Osteocyte (in vitro differentiated cells): ENCODE measurements around the gene DNM3. TPM values are rescaled to one million over a fixed set of nuclear protein-coding genes. Genes with fewer than 3 reads are reported as not detected.

Source experiments
- DNase-seq: peaks from one replicate; pipeline ENCODE4 v3.0.0; 2021; ENCODE audit warnings: mixed read lengths; ENCODE audit not compliant: unreplicated experiment; ENCODE audit errors: extremely low spot score
- H3K27ac Mint-ChIP-seq: one replicate; pipeline ENCODE4 v1.8.0; 2021; ENCODE audit warnings: mild to moderate bottlenecking, mixed read lengths; ENCODE audit not compliant: unreplicated experiment
- H3K27me3 Mint-ChIP-seq: one replicate; pipeline ENCODE4 v1.8.0; 2021; ENCODE audit warnings: mixed read lengths; ENCODE audit not compliant: unreplicated experiment
- H3K36me3 Mint-ChIP-seq: one replicate; pipeline ENCODE4 v1.8.0; 2021; ENCODE audit warnings: mixed read lengths; ENCODE audit not compliant: unreplicated experiment
- H3K4me1 Mint-ChIP-seq: one replicate; pipeline ENCODE4 v1.8.0; 2021; ENCODE audit warnings: mixed read lengths; ENCODE audit not compliant: unreplicated experiment
- H3K4me3 Mint-ChIP-seq: one replicate; pipeline ENCODE4 v1.8.0; 2021; ENCODE audit warnings: mild to moderate bottlenecking, moderate library complexity, mixed read lengths; ENCODE audit not compliant: unreplicated experiment
- H3K9me3 Mint-ChIP-seq: one replicate; pipeline ENCODE4 v1.8.0; 2021; ENCODE audit warnings: mixed read lengths; ENCODE audit not compliant: unreplicated experiment
- total RNA-seq: library from RNA; stranded (reverse); gene quantifications from 2 replicates; pipeline ENCODE4 v1.2.1, GENCODE V29; 2021
- TF ChIP-seq, protein P1 (sequence below): fragments of 200-600 bp; sonication (generic); IDR thresholded peaks from 2 replicates; pipeline ENCODE4 v1.5.0; 2021; ENCODE audit warnings: antibody characterized with exemption, mild to moderate bottlenecking, moderate library complexity

The DNM3 gene
- total RNA-seq, 1 donor from 2014 or later: 3.7 TPM

DNA sequence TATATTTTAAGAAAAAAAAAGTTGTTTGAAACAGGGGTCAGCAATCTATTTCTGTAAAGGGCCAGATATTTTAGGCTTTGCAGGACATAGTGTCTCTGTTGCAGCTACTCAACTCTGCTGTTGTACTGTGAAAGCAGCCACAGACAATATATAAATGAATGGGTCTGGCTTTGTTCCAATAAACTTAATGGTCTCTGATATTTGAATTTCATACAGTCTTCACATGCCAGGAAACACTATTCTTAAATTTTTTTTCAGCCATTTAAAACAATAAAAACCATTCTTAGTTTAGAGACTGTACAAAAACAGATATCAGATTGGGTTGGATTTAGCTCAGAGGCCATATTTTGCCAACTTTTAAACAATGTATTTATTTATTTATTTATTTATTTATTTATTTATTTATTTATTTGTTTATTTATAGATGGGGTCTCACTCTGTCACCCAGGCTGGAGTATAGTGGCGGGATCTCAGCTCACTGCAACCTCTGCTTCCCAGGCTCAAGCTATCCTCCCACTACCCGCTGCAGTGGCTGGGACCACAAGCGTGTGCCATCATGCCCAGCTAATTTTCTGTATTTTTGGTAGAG is 102.8 kb downstream of the DNM3 start:
- Mint-ChIP-seq H3K4me3 (no peak overlapping the region), H3K36me3 (no peaks in the 10 kb centered on the region), H3K4me1 (no peaks in the 10 kb centered on the region), H3K27me3 (peaks cover 34% of the 10 kb centered on the region), H3K9me3 (no peaks in the 10 kb centered on the region), H3K27ac (no peak overlapping the region)
- DNase-seq: no peak
- TF ChIP-seq, protein P1, sequence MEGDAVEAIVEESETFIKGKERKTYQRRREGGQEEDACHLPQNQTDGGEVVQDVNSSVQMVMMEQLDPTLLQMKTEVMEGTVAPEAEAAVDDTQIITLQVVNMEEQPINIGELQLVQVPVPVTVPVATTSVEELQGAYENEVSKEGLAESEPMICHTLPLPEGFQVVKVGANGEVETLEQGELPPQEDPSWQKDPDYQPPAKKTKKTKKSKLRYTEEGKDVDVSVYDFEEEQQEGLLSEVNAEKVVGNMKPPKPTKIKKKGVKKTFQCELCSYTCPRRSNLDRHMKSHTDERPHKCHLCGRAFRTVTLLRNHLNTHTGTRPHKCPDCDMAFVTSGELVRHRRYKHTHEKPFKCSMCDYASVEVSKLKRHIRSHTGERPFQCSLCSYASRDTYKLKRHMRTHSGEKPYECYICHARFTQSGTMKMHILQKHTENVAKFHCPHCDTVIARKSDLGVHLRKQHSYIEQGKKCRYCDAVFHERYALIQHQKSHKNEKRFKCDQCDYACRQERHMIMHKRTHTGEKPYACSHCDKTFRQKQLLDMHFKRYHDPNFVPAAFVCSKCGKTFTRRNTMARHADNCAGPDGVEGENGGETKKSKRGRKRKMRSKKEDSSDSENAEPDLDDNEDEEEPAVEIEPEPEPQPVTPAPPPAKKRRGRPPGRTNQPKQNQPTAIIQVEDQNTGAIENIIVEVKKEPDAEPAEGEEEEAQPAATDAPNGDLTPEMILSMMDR: no peak

DNA sequence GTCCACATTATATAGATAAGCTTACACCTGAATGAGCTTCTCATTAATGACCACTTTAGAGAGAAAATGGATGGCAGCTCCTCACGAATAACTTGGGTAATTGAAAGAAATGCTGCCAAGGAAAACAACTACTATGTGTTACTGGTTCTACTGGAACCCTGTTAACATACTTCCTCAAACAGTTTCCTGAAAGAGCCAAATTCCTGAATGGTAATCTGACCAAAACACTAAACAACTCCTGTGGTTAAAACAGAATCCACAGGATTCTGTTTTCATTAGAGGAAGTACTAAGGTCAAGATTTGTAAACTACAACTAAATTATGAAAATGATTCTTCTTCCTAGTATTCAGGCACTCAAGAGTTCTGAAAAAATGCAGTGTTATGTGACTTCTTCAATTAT is 107.2 kb downstream of the DNM3 start:
- Mint-ChIP-seq H3K36me3 (no peaks in the 10 kb centered on the region), H3K4me1 (no peaks in the 10 kb centered on the region), H3K27me3 (peaks cover 26% of the 10 kb centered on the region), H3K27ac (no peak overlapping the region), H3K9me3 (no peaks in the 10 kb centered on the region), H3K4me3 (no peak overlapping the region)
- DNase-seq: no peak
- TF ChIP-seq, protein P1: no peak

DNA sequence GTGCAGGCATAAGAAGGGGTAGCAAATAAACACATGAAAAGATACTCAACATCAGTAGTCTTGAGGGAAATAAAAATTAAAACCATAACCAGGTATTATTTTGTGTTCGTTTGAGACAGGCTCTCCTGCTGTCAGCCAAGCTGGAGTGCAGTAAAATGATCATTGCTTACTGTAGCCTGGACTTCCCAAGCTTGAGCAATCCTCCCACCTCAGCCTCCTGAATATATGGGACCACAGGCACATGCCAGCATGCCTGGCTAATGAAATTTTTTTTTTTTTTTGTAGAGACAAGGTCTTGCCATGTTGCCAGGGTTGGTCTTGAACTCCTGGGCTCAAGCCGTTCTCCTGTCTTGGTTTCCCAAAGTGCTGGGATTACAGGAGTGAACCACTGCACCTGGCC is 108.0 kb downstream of the DNM3 start:
- H3K27me3 Mint-ChIP-seq: peaks cover 34% of the 10 kb centered on the region
- H3K9me3 Mint-ChIP-seq: no peaks in the 10 kb centered on the region
- no peaks in the 10 kb centered on the region for H3K36me3 Mint-ChIP-seq
- no peak for DNase-seq
- TF ChIP-seq, protein P1: no peak
- H3K27ac Mint-ChIP-seq: no peak overlapping the region
- no peaks in the 10 kb centered on the region for H3K4me1 Mint-ChIP-seq
- H3K4me3 Mint-ChIP-seq: no peak overlapping the region

DNA sequence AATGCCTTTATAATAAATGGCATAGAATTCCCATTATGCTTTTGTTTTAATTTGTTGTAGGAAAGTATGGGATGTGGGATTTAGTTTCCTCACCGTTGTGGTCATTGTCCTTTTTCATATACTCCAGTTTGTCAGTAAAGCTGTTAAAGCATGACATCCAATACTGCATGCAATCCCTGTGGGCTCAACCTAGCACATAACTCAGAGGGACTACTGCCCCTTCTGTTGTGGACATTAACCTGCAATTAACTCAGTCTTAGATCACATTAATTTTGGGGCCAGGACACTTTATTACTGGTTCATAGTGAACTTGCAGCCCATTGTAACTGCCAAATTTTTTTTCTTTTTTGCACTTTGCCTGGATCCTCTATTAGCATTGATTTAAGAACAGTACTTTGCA is 112.5 kb downstream of the DNM3 start:
- no peaks in the 10 kb centered on the region for H3K9me3 Mint-ChIP-seq
- no peak overlapping the region for H3K27ac Mint-ChIP-seq
- H3K27me3 Mint-ChIP-seq: peaks cover 29% of the 10 kb centered on the region
- TF ChIP-seq, protein P1: no peak
- DNase-seq: no peak
- no peaks in the 10 kb centered on the region for H3K4me1 Mint-ChIP-seq
- no peaks in the 10 kb centered on the region for H3K36me3 Mint-ChIP-seq
- H3K4me3 Mint-ChIP-seq: no peak overlapping the region

DNA sequence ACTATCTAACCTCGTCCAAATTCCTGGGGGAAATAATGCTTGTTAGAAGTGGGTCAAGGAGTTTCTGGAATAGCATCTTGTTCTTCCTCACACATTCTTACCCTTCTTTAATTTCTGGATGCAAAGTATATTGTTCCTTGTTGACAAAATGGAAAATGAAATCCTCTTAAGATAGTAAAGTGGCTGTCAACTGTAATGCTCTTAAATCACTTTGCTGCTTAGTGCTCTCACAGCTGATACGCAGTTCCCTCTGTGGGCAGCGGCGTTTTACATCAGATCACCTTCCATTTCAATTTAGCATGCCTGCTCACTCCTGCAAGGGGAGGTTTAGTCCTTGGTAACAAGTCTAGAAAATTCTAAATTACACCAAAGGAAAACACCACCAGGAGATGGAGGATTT is 113.1 kb downstream of the DNM3 start:
- DNase-seq: no peak
- Mint-ChIP-seq H3K4me3 (no peak overlapping the region), H3K4me1 (no peaks in the 10 kb centered on the region), H3K27ac (no peak overlapping the region), H3K36me3 (no peaks in the 10 kb centered on the region), H3K27me3 (peaks cover 29% of the 10 kb centered on the region), H3K9me3 (no peaks in the 10 kb centered on the region)
- TF ChIP-seq, protein P1: no peak
